ENCODE measurements around the gene SLC27A3.
A peak's percentile ranks its signal among the peaks of the same experiment; 100 is the strongest.
"Not testable (repeated sequence)": the region's sequence is repeated elsewhere in the genome, so short reads cannot be mapped to it uniquely, and the experiment has no call there.

The SLC27A3 gene

DNA sequence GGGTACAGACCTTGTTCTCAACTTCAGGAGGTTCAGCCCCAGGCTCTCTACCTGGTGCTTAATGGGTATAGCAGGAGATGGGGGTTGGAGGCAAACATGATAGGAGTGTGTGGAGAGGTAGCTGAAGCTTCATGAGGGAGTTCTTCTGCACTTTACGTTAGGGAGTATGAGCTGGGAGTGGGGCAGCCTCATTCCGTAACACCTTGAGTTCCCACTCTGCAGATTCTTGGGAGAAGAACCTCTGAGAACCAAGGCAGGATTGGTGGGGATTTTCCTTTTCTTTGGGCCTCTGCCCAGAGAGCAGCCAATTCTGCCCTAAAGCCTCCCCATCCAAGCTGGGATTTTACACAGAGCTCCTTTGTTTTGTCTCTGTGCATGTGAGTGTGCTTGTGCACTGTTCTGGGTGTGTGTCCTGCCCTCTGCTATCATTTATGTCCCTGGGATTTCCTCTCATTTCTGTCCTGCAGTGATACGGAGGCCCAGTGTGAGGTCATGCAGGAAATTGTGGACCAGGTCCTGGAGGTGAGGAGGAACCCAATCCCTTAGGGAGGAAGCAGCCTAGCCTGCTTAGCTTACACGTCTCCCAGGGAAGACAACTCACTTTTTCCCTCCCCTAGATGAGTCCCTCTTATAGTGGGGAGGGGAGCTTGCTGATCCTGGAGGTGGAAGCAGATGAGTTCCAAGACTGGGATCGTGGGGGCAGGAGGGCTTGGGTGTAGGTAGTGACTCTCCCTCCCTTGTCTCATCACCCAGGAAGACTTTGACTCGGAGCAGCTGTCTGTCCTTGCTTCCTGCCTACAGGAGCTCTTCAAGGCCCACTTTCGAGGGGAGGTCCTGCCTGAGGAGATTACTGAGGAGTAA lies 11.6 kb upstream of the SLC27A3 start:
- no peak for DNase-seq

DNA sequence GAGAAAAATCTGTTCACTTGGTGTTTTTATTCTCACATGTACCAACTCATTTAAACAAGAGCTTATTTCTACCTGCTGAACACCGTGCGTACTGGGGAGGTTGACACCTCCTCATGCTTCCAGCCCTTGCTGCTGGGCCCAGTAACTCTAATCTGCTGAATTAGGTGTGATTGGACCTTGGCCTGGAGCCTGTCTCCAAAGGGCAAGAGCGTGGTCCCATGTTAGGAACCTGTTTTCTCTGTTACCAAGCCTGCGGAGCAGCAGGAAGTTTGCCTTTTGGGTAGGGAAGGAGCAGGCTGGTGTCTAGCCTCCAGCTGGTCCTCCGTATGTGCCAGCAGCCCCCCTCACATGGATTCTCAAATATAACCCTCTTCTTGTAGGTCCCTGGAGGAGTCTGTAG lies 10.9 kb upstream of the SLC27A3 start:
- no peak for DNase-seq

DNA sequence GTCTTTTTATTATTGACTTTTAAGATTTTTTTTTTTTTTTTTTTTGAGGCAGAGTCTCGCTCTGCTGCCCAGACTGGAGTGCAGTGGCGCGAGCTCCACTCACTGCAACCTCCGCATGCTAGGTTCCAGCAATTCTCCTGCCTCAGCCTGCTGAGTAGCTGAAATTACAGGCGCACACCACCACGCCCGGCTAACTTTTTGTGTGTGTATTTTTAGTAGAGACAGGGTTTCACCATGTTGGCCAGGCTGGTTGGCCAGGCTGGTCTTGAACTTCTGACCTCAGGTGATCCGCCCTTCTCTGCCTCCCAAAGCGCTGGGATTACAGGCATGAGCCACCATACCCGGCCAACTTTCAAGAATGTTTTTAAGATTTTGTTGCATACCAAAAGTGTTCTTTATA lies 8.5 kb upstream of the SLC27A3 start:
- not testable (repeated sequence) for DNase-seq

DNA sequence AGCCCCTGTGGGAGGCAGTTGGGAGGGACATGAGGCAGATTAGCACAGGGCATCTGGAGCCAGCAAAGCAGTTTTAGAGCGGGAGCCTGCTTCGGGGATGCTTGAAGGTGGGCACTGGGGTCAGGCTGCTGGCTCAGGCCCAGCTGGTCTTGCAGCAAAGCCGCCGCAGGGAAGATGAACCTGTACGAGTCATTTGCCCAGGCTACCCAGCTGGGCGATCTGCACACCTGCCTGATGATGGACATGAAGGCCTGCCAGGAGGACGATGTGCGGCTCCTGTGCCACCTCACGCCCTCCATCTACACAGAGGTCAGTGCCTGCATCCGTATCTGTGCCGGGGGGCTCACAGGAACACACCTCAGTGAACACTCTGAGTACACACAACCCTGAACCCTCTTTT lies 7.7 kb upstream of the SLC27A3 start:
- no peak for DNase-seq

DNA sequence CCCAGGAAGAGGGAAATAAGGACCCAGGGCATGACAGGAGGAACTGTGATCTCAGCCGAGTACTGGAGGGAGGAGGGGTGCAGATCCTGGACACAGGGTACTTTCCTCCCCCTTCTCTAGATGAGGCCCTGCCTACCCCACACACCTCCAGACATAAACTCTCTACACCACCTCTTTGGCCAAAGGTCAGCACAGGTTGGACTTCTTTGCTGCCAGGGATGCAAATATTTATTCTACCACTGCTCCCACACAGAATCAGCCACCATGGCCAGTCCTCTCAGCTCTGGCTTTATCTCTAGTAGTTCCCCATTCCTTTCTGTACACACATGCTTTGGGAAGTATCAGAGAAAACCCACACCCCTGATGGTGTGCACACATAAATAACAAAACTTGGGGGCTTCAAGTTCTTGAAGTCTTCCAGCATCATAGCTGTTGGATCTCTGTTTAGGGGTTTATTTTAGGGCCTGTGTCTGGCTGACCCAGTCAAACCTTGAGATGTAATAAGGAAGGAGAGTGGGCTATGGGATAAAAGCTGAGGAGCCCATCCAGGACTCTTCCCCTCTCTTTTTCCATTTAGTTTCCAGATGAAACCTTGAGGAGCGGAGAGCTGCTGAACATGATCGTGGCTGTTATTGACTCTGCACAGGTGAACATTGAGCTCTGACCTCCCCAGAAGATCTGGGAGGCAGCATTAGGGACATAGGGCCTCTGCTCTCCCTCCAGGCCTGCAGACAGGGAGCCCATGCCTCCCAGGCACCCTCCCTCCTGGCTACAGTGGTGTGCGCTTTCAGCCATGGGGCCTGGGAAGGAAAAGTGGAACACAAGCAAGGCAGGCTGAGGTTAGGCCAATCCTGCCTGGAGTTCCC lies 6.7 kb upstream of the SLC27A3 start:
- no peak for DNase-seq

DNA sequence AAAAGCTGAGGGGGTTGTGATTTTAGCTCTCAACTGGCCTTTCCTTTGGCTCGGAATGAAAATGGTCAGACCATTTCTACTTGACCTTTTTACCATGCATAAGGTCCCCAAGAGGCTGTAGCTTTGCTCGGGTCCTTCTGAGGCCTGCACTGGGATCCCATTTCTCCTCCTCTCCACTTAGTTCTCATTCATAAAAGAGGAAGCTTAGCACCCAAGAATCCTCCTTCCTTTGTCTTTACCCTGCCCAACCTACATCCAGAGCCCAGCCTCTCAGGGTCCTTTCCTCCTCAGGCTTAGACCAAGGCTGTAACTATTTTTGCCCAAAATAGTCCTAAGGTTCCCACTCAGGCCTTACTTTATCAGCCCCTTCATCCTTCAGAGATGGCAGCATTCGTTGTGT lies 6.0 kb upstream of the SLC27A3 start:
- no peak for DNase-seq

DNA sequence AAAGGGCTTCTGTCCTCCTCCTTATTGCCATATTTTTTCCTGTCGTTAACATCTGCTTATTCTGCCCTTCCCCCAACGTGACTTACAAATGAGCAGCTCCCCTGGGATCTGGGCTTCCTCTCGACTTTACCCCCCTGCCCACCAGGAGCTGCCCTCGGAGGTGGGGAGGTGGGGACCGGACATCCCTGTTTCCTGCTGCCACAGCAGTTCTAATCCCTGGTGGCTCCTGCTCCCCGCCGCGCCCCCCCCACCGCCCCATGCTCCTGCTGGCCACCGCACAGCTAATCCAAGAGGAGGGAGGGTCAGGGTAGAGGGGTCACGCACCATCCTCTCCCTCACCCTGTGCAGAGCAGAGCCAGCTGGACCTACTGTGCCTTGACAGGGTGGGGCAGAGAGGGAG lies 4.4 kb upstream of the SLC27A3 start:
- DNase-seq = no peak

DNA sequence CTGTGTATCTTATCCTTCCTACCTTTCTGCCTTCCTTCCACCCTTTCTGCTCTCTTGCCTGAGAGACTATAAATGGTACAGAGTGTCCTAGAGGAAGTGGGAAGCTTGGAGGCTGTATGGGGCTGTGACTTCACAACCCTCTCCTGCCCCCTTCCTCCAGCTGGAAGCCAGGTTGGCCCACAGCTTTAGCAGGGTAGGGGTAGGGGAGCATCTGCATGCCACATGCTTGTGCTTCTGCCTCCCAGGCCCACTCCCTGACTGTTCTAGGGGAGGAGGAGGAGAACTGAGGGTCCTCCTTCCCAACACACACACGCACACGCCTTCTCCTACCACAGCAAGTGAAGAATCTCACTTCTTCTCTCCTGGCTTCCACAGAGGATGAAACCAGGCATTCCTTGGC lies 3.9 kb upstream of the SLC27A3 start:
- no peak for DNase-seq

DNA sequence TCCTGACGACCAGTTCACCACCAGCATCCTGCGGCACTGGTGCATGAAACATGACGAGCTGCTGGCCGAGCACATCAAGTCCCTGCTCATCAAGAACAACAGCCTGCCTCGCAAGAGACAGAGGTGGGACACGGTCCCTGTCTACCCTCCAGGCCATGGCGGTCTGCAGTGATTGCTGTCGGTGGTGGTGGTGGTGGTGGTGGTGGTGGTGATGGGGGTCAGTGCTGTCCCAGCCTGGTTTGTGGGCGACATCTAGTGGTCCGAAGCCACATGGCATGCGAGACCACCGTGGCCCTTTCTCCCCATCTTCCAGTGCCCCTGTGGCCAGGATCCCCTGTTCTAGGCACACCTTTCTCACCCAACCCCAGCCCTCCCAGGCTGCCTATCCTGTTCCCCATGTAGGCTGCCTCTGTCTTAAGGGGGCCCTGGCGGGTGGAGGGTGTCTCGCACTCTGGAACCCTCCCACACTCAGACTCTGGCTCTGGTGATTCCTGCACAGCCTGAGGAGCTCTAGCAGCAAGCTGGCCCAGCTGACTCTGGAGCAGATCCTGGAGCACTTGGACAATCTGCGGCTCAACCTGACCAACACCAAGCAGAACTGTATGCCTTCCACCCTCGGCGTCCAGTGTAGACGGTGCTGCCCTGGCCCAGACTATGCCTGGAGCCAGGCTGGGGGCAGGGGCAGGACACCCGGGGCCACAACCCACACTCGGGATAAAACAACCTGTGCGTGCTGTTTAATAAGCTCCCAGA lies 3.2 kb upstream of the SLC27A3 start:
- no peak for DNase-seq

DNA sequence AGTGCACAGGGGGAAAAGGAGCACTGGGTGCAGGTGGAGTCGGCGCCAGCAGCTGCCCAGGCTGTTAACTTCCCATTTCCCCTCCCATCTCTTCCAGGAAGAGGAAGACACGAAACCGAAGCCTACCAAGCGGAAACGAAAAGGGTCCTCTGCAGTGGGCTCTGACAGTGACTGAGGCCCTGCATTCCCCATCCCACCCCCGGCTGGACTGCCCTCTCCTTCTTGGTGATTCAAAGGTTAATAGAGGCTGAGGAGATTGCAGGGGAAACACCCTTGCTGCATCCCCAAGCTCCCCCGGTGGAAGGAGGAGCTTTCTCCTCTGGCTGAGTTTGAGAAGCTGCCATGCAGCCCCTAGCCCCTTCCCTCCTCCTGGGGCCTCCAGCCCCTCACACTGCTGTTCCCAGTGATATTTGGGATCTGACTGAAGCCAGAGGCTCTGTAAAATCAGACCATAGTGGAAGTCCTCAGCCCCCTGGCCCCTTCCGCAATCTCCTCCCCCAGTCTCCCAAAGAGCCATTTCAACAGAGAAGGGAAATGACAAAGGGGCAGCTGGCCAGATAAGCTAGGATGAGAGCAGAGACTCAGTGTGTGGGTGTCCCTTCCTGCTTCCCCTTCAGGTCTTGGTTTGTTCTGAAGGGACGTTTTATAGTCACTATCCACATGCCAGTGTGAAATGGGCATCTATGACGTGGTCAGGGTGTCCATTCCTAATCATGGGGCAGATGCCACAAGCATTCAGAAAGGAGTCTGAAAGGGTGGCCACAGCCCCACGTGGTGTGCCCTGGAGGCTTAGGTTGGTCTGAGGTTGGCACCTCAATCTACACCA lies 1.9 kb upstream of the SLC27A3 start:
- DNase-seq = no peak

DNA sequence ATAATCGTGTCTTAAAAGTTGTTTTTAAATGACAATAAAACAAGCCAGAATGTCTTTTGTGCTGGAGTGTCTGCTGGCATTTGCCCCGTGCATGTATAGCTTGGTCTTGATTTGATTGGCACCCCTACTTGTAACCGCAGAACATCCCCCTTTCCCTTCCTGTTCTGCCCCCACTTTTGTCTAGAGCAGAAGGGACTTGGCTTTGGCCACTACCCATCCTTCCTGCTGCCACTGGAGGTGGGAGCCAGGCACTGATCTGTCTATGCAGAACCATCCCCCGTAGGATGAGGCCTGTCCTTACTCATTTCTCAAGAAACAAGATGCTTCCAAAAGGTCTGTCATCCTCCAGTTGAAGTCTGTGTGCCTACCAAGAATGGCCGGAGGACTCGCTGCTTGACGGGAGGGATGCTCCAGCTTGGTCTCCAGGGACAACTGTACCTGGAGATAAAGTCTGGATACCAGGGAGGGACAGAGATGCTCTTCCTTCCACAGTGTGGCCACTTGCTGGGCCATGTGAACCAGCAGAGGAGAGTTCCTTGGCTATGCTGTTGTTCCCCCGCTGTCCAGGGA lies 1.1 kb upstream of the SLC27A3 start:
- DNase-seq = no peak

DNA sequence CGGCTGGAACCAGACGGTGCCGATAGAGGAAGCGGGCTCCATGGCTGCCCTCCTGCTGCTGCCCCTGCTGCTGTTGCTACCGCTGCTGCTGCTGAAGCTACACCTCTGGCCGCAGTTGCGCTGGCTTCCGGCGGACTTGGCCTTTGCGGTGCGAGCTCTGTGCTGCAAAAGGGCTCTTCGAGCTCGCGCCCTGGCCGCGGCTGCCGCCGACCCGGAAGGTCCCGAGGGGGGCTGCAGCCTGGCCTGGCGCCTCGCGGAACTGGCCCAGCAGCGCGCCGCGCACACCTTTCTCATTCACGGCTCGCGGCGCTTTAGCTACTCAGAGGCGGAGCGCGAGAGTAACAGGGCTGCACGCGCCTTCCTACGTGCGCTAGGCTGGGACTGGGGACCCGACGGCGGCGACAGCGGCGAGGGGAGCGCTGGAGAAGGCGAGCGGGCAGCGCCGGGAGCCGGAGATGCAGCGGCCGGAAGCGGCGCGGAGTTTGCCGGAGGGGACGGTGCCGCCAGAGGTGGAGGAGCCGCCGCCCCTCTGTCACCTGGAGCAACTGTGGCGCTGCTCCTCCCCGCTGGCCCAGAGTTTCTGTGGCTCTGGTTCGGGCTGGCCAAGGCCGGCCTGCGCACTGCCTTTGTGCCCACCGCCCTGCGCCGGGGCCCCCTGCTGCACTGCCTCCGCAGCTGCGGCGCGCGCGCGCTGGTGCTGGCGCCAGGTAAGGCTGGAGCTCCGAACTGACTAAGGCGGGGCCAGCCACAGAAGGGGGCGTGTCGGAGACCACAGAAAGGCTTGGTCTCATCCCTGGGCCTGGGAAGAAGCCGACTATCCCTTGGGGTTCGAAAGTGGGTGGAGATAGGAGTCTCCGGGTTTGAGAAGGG lies 486 bp downstream of the SLC27A3 start:
- DNase-seq = peak; percentile 73

DNA sequence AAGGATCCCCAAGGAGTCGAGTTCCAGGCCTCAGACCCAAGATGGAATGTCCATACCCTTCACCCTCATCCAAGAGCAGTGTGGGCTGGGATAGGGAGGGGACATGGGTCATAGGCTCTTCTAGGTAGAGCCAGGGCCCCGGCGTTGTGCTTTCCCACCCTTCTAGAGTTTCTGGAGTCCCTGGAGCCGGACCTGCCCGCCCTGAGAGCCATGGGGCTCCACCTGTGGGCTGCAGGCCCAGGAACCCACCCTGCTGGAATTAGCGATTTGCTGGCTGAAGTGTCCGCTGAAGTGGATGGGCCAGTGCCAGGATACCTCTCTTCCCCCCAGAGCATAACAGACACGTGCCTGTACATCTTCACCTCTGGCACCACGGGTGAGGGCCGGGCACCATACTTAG lies 1.1 kb downstream of the SLC27A3 start:
- no peak for DNase-seq

DNA sequence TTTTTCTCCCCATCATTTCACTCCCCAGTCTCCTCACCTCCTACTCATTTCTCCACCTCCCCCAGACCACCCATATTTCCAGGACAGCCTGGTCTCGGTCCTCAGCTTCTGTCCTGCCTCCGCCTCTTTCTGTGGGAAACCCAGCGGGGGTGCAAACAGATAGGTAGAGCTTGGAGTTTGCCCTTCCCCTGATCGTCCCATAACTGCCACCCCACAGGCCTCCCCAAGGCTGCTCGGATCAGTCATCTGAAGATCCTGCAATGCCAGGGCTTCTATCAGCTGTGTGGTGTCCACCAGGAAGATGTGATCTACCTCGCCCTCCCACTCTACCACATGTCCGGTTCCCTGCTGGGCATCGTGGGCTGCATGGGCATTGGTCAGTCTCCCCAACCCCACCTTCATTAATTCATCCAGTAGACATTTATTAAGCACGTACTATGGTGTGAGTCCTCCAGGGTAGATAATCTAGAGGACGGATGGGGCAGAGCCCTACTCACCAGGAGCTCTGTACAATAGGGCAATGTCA lies 1.7 kb downstream of the SLC27A3 start:
- DNase-seq = no peak

DNA sequence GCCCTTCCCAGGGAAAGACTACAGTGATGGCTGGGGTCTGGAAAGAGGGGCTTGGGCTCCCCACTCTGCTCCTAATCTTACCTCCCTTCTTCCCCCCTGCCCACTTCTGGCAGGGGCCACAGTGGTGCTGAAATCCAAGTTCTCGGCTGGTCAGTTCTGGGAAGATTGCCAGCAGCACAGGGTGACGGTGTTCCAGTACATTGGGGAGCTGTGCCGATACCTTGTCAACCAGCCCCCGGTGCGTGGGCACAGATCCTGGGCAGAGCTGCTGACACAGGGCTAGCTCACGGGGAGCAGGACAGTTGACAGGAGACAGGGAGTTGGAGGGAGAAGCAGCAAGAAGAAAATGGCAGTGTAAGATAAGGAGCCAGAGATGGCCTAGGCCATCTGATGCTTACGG lies 2.4 kb downstream of the SLC27A3 start:
- no peak for DNase-seq

DNA sequence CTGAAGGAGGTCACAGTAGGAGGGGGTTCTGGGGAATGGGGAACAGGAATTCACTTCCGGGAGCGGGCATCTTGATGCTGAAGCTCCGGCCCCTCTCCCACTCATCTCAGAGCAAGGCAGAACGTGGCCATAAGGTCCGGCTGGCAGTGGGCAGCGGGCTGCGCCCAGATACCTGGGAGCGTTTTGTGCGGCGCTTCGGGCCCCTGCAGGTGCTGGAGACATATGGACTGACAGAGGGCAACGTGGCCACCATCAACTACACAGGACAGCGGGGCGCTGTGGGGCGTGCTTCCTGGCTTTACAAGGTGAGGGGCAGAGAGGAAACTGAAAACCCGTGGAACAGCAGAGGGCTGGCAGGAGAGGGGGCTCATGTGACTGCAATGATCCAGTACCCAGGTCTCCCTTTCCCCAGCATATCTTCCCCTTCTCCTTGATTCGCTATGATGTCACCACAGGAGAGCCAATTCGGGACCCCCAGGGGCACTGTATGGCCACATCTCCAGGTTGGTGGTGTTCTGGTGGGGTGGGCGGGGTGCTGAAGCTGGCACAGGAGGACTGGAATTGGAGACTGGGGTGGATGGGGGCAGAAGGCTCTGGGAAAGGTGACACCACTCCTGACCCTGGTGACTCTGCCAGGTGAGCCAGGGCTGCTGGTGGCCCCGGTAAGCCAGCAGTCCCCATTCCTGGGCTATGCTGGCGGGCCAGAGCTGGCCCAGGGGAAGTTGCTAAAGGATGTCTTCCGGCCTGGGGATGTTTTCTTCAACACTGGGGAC lies 3.0 kb downstream of the SLC27A3 start:
- DNase-seq = no peak

DNA sequence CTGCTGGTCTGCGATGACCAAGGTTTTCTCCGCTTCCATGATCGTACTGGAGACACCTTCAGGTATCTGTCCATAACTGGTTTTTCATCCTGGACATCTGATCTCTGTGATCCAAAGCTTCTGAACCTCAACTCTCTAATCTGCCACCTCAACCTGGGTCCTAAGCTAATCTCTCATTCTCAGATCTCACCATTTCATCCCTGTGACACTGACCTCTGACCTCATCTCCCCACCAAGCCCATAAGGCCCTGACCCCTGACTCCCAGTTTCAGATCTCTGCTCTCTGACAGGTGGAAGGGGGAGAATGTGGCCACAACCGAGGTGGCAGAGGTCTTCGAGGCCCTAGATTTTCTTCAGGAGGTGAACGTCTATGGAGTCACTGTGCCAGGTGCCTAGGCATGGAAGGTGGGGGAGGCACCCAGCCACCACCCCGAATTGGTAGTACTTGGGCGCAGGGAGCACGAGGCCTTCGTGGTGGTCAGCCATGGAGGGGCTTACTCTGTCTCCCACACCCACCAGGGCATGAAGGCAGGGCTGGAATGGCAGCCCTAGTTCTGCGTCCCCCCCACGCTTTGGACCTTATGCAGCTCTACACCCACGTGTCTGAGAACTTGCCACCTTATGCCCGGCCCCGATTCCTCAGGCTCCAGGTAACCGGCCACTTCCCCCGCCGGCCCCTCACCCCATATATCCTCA lies 3.8 kb downstream of the SLC27A3 start:
- no peak for DNase-seq

DNA sequence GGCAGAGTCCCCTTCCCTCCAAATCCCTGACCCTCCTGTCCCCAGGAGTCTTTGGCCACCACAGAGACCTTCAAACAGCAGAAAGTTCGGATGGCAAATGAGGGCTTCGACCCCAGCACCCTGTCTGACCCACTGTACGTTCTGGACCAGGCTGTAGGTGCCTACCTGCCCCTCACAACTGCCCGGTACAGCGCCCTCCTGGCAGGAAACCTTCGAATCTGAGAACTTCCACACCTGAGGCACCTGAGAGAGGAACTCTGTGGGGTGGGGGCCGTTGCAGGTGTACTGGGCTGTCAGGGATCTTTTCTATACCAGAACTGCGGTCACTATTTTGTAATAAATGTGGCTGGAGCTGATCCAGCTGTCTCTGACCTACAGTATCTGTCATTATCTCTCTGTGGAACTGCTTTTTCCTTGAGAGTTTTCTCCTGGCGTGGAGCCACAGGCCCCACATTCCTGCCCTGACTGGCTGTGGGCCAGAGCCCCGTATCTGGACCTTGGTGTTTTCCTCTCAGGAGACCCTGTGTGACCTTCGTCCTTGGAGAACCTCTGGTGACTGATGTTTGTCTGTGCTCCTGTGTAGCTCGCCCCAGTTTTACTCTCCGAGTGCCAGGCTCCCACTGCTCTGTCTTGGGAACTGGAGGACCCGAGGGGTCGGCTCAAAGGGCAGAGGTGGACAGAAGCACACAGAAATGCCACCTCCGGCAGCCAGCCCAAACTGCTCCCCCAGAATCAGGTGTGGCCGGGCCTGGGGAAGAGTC lies 4.8 kb downstream of the SLC27A3 start:
- no peak for DNase-seq

DNA sequence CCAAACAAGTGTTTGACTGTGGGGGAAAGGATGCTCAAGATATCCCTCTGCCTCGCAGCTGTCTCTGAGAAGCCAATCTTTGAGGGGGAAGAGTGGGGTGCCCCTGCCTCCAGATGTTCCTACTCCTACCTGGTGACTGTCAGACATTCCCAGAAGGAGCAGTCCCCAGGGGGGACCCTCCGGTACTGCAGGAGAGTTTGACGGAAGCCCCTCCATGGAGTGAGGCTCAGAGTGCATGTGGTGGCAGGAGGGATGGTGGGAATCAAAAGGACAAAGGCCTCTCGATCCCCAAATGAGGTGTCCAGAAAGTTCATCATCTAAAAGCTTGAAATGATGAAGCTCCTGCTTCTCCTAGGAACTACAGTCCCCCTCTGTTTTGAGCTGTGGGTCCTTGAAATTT lies 5.3 kb downstream of the SLC27A3 start:
- no peak for DNase-seq
